ENCODE measurements around the gene SH3PXD2B. TPM values are rescaled to one million over a fixed set of nuclear protein-coding genes. Genes with fewer than 3 reads are reported as not detected.

The SH3PXD2B gene
- total RNA-seq, 4 donors from 2014 or later, result 13.5 to 43.5 (median 28.1) TPM

DNA sequence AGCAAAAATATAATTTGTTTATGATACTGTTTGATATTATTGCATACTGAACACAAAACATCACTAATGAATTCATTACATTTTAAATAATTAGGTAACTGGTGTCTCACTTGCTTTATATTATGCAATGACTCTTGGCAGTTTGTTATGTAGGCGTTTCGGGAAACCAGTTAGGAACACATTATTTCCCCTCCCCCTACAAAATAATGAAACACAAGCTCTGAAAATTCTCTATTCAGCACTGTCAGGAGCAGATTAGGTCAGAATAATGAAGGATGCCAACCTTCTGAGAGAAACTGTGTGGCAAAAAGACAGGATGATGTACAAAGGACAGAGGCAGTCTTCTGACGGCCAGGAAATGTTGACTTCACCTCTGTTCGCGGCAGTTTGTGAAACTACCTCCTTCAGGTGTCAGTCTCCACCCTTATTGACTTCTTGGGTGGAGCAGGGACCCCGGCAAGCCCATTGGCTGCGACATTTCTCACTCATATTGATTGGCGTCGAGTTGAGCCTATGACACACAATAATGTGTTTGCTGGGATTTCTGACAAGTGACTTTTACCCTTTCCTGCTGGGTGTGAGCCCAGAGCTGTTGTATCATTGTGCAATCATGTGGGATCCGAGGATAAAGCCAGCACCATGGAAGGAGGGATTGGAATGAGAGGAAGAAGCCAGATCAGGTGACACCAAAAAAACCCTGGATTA is 33.9 kb downstream of the SH3PXD2B start:
- TF ChIP-seq, protein P1, sequence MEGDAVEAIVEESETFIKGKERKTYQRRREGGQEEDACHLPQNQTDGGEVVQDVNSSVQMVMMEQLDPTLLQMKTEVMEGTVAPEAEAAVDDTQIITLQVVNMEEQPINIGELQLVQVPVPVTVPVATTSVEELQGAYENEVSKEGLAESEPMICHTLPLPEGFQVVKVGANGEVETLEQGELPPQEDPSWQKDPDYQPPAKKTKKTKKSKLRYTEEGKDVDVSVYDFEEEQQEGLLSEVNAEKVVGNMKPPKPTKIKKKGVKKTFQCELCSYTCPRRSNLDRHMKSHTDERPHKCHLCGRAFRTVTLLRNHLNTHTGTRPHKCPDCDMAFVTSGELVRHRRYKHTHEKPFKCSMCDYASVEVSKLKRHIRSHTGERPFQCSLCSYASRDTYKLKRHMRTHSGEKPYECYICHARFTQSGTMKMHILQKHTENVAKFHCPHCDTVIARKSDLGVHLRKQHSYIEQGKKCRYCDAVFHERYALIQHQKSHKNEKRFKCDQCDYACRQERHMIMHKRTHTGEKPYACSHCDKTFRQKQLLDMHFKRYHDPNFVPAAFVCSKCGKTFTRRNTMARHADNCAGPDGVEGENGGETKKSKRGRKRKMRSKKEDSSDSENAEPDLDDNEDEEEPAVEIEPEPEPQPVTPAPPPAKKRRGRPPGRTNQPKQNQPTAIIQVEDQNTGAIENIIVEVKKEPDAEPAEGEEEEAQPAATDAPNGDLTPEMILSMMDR (IDR thresholded peaks at IDR 0.05), result no peak
- no peak for TF ChIP-seq POLR2A (IDR thresholded peaks at IDR 0.05)
- H3K4me3 ChIP-seq (ENCODE audit: low read depth, poor library complexity, severe bottlenecking), result no peak overlapping the region
- 21 to 25% methylated on average over 10 of the region's 10 CpGs for WGBS, 2 donors
- intact Hi-C loops (cut with DNase I; ENCODE audit: low total_unique reads), result no loop called here
- DNase-seq (ENCODE audit: low spot score in 2 of 2), result peak; percentile 94 to 96

DNA sequence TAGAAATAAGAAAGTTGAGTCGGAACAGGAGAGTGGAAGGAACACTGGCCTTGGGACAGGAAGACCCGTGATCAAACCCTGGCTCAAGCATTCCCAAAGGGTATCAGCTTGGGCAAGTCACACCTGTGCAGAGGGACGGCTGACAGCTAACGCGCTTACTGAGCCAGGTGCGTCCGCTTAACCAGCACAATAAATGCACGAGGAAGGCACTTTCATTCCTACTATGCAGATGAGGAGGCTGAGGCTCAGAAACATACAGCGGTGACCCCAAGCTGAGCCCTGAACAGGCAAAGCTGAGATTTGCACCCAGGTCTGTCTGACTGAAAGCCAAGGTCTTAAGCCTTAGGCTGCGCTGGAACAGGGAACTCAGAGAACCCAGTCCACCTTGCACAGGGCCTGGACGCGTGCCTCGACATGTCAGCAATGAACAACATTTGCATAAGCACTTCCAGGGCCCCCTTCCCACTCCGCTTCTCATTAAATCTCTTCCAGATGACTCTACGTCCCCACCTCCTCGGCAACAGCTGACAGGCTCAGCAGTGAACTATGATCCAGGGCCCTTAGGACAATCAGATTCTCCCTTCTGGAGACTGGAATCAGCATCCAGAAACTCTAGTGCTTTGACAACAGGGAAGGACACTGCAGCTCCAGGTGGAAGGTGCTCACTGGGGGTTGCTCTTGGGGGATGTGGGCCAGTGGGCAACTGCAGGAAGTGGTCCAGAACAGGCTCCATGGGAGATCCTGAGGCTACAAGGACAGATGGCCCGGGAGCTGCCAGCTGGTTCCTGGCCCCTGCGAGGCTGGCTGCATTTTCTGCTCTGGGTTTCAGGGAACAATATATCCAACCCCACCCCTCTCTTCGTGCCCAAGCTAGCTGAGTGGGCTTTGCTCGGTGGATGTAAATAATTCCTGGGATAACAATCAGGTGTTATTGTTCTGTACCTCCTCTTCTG is 35.2 kb downstream of the SH3PXD2B start:
- 29 to 37% methylated on average over 20 of the region's 20 CpGs for WGBS, 2 donors
- intact Hi-C loops (cut with DNase I; ENCODE audit: low total_unique reads), result no loop called here
- peak in 1 of 2 donors; percentile 93 for DNase-seq (ENCODE audit: low spot score in 2 of 2)

DNA sequence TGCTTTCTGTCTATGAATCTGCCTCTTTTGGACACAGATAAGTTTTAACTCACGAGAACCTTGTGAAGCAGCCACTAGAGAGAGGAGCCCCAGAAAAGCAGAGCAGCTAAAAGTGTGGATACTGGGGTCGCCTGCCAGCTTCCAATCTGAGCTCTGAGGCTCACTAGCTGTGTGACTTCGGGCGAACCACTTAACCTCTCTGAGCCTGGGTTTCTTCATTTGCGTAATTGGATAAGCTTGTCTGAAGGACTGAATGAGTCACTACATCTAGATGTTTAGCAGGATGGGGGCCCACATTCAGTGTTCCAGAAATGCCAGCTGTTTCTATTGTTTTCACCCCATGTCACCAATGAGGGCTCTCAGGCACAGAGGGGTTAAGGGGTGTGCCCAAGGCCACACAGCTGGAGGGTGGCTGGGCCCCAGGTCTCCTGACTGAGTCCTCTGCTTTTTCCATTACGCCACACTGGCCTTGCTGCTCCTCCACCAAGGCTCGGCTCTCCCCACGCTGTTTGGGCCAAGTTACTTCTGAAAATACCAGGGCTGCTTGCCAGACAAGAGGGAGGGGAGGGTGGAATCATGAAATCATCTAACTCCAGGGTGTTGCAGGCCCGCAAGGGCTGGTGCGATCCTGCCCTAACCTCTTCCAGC is 36.2 kb downstream of the SH3PXD2B start:
- TF ChIP-seq, protein P1 (IDR thresholded peaks at IDR 0.05), result no peak
- no peak for TF ChIP-seq POLR2A (IDR thresholded peaks at IDR 0.05)
- H3K4me3 ChIP-seq (ENCODE audit: low read depth, poor library complexity, severe bottlenecking), result no peak overlapping the region
- DNase-seq (ENCODE audit: low spot score in 2 of 2), result peak; percentile 97 to 98
- intact Hi-C loops (cut with DNase I; ENCODE audit: low total_unique reads), result no loop called here
- WGBS, 2 donors, result 29 to 35% methylated on average over 10 of the region's 10 CpGs

More for the DNA sequence above, 35.2 kb downstream of the SH3PXD2B start:
- no peak overlapping the region for H3K4me3 ChIP-seq (ENCODE audit: low read depth, poor library complexity, severe bottlenecking)
- no peak for TF ChIP-seq POLR2A (IDR thresholded peaks at IDR 0.05)
- TF ChIP-seq, protein P1 (IDR thresholded peaks at IDR 0.05), result no peak

DNA sequence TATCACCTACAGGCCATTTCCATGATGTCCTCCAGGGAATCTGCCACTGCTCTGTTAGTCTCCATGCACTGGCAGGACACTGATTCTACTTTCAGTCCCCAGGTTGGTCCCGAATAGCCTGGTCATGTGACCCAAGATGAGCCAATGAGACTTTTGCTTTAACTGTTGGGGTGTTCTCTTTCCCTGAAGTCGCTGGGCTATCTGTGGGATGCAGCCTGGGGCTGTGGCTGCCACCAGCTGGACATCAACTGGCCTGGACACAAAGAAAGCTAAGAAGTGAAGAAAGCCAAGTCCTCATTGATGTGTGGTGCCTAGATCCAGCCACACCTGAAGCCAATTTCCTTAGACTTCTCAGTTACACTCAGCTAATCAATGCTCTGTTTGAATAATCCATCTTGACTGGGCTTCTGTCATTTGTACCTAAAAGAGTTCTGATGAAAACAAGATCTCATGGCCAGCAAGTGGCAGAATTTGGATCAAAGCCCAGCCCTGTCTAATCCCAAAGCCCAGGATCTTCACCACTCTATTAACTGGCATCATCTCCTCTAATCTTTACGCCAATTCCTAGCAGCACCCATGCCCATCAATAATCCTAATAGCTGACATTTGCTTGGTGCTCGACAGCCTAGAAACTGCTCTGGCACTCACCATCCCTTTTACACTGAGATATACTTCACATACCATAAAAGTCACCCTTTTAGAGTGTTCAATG is 37.0 kb downstream of the SH3PXD2B start:
- TF ChIP-seq POLR2A (IDR thresholded peaks at IDR 0.05), result no peak
- TF ChIP-seq, protein P1 (IDR thresholded peaks at IDR 0.05), result no peak
- 67 to 75% methylated on average over 4 of the region's 4 CpGs for WGBS, 2 donors
- no peak overlapping the region for H3K4me3 ChIP-seq (ENCODE audit: low read depth, poor library complexity, severe bottlenecking)
- DNase-seq (ENCODE audit: low spot score in 2 of 2), result no peak
- intact Hi-C loops (cut with DNase I; ENCODE audit: low total_unique reads), result no loop called here

All from lower leg skin (tissue), 4 donors.